ENCODE data around the gene DGKI. TPM values are rescaled to one million over a fixed set of nuclear protein-coding genes. Genes with fewer than 3 reads are reported as not detected.

The DGKI gene
- total and polyA plus RNA-seq, 9 of the 15 experiments (the other 6 are each of a cell fraction or from before 2014, with no cell fraction given), result 0.11 to 0.54 (median 0.15) TPM; not detected in 5

- in situ Hi-C loops (cut with MboI), result loop anchor here (10.0 kb wide), 1 partner anchor 1785 kb away; no protein-coding TSS in a partner anchor
- no peak for TF ChIP-seq PRMT5 (CRISPR knock-in tag; IDR thresholded peaks at IDR 0.05)
- TF ChIP-seq POLR2AphosphoS2 (IDR thresholded peaks at IDR 0.05; ENCODE audit: low read length), result no peak
- TF ChIP-seq, protein P1, sequence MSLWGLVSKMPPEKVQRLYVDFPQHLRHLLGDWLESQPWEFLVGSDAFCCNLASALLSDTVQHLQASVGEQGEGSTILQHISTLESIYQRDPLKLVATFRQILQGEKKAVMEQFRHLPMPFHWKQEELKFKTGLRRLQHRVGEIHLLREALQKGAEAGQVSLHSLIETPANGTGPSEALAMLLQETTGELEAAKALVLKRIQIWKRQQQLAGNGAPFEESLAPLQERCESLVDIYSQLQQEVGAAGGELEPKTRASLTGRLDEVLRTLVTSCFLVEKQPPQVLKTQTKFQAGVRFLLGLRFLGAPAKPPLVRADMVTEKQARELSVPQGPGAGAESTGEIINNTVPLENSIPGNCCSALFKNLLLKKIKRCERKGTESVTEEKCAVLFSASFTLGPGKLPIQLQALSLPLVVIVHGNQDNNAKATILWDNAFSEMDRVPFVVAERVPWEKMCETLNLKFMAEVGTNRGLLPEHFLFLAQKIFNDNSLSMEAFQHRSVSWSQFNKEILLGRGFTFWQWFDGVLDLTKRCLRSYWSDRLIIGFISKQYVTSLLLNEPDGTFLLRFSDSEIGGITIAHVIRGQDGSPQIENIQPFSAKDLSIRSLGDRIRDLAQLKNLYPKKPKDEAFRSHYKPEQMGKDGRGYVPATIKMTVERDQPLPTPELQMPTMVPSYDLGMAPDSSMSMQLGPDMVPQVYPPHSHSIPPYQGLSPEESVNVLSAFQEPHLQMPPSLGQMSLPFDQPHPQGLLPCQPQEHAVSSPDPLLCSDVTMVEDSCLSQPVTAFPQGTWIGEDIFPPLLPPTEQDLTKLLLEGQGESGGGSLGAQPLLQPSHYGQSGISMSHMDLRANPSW (CRISPR knock-in tag; IDR thresholded peaks at IDR 0.05), result no peak
- TF ChIP-seq, protein P2, sequence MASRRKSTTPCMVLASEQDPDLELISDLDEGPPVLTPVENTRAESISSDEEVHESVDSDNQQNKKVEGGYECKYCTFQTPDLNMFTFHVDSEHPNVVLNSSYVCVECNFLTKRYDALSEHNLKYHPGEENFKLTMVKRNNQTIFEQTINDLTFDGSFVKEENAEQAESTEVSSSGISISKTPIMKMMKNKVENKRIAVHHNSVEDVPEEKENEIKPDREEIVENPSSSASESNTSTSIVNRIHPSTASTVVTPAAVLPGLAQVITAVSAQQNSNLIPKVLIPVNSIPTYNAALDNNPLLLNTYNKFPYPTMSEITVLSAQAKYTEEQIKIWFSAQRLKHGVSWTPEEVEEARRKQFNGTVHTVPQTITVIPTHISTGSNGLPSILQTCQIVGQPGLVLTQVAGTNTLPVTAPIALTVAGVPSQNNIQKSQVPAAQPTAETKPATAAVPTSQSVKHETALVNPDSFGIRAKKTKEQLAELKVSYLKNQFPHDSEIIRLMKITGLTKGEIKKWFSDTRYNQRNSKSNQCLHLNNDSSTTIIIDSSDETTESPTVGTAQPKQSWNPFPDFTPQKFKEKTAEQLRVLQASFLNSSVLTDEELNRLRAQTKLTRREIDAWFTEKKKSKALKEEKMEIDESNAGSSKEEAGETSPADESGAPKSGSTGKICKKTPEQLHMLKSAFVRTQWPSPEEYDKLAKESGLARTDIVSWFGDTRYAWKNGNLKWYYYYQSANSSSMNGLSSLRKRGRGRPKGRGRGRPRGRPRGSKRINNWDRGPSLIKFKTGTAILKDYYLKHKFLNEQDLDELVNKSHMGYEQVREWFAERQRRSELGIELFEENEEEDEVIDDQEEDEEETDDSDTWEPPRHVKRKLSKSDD (conservative IDR thresholded peaks at IDR 0.05; ENCODE audit: low read length), result no peak
- TF ChIP-seq TCF3 (CRISPR knock-in tag; IDR thresholded peaks at IDR 0.05), result no peak
- TF ChIP-seq, protein P3, sequence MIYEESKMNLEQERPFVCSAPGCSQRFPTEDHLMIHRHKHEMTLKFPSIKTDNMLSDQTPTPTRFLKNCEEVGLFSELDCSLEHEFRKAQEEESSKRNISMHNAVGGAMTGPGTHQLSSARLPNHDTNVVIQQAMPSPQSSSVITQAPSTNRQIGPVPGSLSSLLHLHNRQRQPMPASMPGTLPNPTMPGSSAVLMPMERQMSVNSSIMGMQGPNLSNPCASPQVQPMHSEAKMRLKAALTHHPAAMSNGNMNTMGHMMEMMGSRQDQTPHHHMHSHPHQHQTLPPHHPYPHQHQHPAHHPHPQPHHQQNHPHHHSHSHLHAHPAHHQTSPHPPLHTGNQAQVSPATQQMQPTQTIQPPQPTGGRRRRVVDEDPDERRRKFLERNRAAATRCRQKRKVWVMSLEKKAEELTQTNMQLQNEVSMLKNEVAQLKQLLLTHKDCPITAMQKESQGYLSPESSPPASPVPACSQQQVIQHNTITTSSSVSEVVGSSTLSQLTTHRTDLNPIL (CRISPR knock-in tag; IDR thresholded peaks at IDR 0.05), result no peak
- TF ChIP-seq MYBL2 (IDR thresholded peaks at IDR 0.05; ENCODE audit: low read depth), result no peak
- TF ChIP-seq MYBL2 (CRISPR knock-in tag; IDR thresholded peaks at IDR 0.05; ENCODE audit: borderline replicate concordance), result no peak
- TF ChIP-seq C11orf30 (IDR thresholded peaks at IDR 0.05; ENCODE audit: low read depth), result no peak
- TF ChIP-seq KDM1A (IDR thresholded peaks at IDR 0.05), result no peak
- TF ChIP-seq ZNF134 (CRISPR knock-in tag; conservative IDR thresholded peaks at IDR 0.05), result no peak
- TF ChIP-seq TCF7L2 (IDR thresholded peaks at IDR 0.05; ENCODE audit: low read depth, low read length), result no peak
- TF ChIP-seq PPARD (CRISPR knock-in tag; IDR thresholded peaks at IDR 0.05), result no peak
- no peak for TF ChIP-seq ZBTB12 (CRISPR knock-in tag; IDR thresholded peaks at IDR 0.05)
- no peak for TF ChIP-seq OTX1 (CRISPR knock-in tag; IDR thresholded peaks at IDR 0.05)
Measured at GRCh38 chr7:137590071-137590755, 256.6 kb downstream of the DGKI start.

More at GRCh38 chr7:137590071-137590755, 256.6 kb downstream of the DGKI start:
- DNase-seq (ENCODE audit: extremely low read depth in 1 of 4, low spot score in 3 of 4) (no peak), FAIRE-seq (no peak), ATAC-seq (no peak)
- no peak overlapping the region for H3K27ac ChIP-seq (ENCODE audit: extremely low read depth, low read depth, low read length)
- no peaks in the 10 kb centered on the region for H3K27me3 ChIP-seq (ENCODE audit: control insufficient read depth in 2 of 2, insufficient read depth in 2 of 2, low read length in 2 of 2)
- 0 out of 2 replicates have a peak overlapping the region, but pooled peaks have one; percentile 79 for H2AFZ ChIP-seq (ENCODE audit: low read depth, low read length)
- H3K79me2 ChIP-seq (ENCODE audit: control insufficient read depth, insufficient read depth, low read length), result no peaks in the 10 kb centered on the region
- 8% methylated on average over 7 of the region's 7 CpGs for WGBS (ENCODE audit: insufficient coverage, low coverage, missing lambda C conversion rate)
- no peak overlapping the region for H3K4me2 ChIP-seq (ENCODE audit: insufficient read depth, low read length)
- peaks cover 0 to 10% of the 10 kb centered on the region in 2 experiments; a peak in 3 of 5 replicates for H3K4me1 ChIP-seq (replicated peaks in 1 of 2; ENCODE audit: control insufficient read depth in 2 of 2, insufficient read depth in 2 of 2, low read length in 2 of 2)
- ChIA-PET CTCF (ENCODE audit: low intra/inter-chr PET ratio) (interaction anchor here (0.6 kb wide), 1 partner anchor 1917 kb away, joined by 4 read pairs; no protein-coding TSS in a partner anchor), POLR2A (interaction anchor here (0.7 to 1.5 kb wide), 4 partner anchors 12 to 26 kb away, joined by 3 to 4 read pairs (median 4); no protein-coding TSS in a partner anchor)
- H4K20me1 ChIP-seq (replicated peaks; ENCODE audit: control insufficient read depth, insufficient read depth, low read length), result no peaks in the 10 kb centered on the region
- no peaks in the 10 kb centered on the region for H3K9me1 ChIP-seq (ENCODE audit: control insufficient read depth, insufficient read depth, low read length)
- intact Hi-C loops (cut with micrococcal nuclease), result loop anchor here (5.0 to 10.0 kb wide), 3 partner anchors 133 to 1585 kb away; no protein-coding TSS in a partner anchor
- H3K36me3 ChIP-seq (ENCODE audit: control insufficient read depth, insufficient read depth, low read length), result no peaks in the 10 kb centered on the region
- H3K4me3 ChIP-seq, result no peak overlapping the region
- H3K9ac ChIP-seq (ENCODE audit: insufficient read depth in 1 of 2, low read depth in 2 of 2, low read length in 2 of 2), result no peak overlapping the region
- H3K9me3 ChIP-seq (replicated peaks; ENCODE audit: control insufficient read depth, insufficient read depth, low read depth, low read length), result no peaks in the 10 kb centered on the region
- no TSS peak for BruUV-seq (replicated peaks)
